GM18951 (cell line): Measurements from ENCODE around the gene GOLT1A.

Experiments used
- POLR2A ChIP-seq: IDR thresholded peaks from 4 replicates; pipeline ENCODE4 v1.6.1; 2011; ENCODE audit warnings: mild to moderate bottlenecking; ENCODE audit not compliant: insufficient read length, insufficient read depth; ENCODE audit errors: extremely low read depth
- in situ Hi-C: fragments of 300-500 bp; cut with MboI; formaldehyde crosslinking; loops from one replicate; pipeline ENCODE4 v1.12.0; 2022; ENCODE audit warnings: low sequenced_read_pairs, mixed read lengths, inconsistent platforms; ENCODE audit not compliant: unreplicated experiment

The GOLT1A gene

DNA sequence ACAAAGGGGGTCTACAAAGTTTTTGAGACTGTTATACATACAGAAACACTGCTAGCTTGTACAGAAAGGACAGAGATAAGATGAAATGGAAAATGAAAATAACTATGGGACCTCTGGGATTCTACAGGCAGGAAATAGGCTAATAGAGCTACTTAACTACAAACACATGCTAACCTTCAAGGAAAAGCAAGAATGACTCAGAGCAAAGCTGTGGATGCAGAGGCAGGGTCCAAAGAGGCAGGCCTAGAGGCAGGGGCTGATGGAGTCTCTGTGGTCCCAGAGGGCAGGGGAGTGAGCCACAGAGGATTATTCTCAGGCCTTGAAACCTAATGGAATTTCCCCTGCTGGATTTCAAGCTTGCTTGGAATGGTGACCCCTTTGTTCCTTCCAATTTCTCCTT, 18.7 kb upstream of the GOLT1A start:
- in situ Hi-C loops, result no loop called here

DNA sequence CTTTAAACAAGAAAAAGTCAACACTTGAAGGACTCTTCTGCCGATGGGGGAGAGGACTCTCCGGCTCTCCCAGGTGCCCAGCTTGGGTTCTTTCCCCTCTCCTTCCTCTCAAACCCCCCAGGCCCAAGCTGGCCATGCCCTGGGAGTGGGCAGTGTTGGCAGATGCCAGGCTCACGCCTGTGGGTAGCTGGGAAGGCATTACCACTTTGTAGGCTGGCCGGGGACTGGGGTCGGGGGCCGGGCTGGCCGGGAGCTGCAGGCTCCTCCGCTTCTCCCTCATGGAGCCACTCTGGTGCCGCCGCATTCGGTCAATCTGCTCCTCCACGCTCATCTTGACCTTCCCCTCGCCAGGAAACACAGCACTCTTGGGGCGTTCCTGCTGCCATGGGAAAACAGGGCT, 16.4 kb upstream of the GOLT1A start:
- TF ChIP-seq POLR2A, result no peak
- in situ Hi-C loops, result no loop called here

More for the DNA sequence above, 18.7 kb upstream of the GOLT1A start:
- no peak for TF ChIP-seq POLR2A

DNA sequence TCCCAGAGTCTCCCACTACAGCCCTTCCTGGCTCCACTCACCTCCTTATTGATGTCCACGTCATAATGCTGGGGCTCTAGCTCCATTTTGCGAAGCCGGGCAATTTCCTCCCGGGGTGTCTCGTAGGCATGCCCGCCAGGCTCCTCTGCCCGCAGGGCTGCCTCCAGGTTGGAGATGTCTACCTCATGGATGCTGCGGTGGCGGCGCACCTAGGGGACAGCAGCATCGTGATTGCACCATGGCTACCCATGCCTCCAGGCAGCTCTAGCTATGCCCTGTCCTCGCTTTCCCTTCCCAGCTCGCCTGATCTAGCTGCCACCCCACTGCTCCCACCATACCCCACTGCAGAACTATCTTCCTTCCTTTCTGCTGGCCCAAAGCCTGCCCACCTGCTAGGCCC, 15.1 kb upstream of the GOLT1A start:
- no peak for TF ChIP-seq POLR2A

DNA sequence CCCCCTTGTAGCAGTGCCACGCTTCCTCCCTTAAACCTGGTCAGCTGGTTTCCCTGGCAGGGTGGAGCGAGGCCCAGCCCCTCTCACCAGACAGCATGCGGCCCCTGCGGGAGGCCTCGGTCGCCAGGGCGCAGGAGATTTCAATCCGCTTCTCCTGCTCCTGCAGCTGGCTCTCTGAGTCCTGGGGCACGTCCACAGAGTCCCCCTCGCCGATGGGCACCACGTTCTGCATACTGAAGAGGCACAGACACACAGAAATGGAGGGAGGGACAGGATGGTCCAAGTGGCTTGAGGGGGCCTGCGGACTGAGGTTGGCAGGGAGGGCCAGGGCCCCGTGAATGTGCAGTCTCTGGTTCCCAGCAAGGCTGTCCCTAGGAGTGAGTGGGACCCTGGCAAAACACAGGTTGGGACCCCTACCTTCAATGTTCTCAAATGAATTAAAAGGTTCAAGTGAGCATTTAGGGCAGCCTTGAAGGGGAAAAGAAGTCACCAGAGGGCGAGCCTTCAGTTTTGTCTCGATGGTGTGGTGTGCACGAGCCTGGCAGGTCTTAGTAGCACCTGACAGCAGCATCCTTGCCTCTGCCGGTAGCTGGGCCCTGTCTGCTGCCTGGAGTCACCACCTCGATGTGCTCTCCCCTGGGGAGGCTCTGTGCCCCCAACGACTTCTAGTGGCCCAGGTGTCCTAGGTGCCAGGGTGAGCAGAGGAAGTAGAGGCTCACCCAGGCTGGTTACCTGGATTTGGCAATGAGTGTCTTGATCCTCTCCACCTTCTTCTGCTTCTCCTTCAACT, 14.4 kb upstream of the GOLT1A start:
- in situ Hi-C loops, result no loop called here
- TF ChIP-seq POLR2A, result no peak

More for the DNA sequence above, 15.1 kb upstream of the GOLT1A start:
- in situ Hi-C loops, result no loop called here

DNA sequence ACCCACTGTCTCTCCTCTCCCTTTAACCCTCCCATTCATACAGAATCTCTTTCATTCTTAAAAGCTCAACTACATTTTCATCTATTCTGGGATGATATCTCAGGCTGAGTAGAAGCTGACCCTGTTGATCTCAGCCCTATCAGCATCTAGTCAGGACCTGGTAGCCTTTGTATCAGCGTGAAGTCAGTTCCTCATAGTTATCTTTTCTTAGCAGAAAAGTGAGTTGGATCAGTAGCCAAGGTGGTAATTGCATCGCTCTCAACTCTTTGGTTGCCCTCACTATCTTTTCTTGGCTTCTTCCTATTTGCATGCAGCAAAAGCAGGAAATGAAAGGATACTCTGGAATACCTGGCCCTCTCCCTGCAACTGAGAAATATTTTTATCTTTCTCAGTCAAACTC, 13.6 kb upstream of the GOLT1A start:
- TF ChIP-seq POLR2A, result no peak
- in situ Hi-C loops, result no loop called here

DNA sequence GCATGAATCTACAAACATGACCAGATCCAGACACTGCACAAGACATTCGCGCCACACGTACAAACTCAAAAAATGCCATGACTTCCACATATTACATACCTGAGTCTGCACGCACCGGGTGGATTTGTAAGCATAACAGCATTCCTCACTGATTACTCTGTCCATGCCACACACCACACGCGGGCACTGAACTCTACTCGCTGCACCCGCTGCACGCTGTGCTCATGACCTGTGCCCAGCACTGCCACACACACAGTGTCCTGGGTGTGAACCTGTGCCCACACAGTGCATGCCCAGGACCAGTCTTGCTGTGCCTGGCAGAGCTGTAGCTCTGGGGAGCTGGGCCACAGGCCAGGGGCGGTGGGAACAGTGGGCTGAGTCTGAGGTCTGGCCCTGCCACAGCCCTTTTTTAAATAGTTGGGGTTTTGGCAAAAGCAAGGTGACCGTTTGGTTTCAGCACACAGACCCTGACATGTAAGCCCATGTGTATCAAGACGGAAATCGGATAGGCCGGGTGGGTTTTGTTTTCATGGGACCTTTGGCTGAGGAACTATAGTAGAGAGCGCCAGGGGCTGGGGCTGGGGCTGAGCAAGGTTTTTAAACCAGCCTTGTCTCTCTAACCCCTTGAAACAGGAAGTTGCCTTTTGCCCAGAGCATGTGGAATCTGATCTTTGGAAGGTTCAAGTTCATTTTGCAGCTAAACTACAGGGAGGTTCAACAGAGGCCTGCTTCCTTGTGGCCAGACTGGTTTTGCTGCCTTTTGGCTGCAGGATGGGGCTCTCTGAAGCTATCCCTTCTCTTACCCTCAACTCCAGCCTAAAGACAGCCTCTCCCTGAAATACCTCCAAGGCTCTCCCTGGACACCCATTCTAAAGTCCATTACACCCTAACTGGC, 12.3 kb upstream of the GOLT1A start:
- TF ChIP-seq POLR2A, result no peak

DNA sequence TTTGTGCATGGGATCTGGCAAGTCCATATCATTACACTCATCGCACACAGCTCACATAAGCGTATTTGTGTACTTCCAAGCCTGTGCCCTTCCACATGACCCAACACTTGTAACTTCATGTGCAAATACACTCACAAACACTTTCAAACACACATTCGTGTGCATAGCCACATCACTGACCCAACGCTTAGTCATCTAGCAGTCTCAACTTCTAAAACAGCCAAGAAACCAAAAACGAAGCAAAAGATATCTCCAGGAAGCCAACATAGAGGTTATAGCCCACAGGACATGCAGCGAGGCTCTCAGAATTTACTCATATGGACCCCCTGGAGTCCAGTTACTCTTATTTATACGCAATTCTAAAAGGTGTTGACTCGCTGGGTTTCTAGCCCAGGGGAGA, 10.9 kb upstream of the GOLT1A start:
- in situ Hi-C loops, result no loop called here

More for the DNA sequence above, 12.3 kb upstream of the GOLT1A start:
- in situ Hi-C loops, result no loop called here

DNA sequence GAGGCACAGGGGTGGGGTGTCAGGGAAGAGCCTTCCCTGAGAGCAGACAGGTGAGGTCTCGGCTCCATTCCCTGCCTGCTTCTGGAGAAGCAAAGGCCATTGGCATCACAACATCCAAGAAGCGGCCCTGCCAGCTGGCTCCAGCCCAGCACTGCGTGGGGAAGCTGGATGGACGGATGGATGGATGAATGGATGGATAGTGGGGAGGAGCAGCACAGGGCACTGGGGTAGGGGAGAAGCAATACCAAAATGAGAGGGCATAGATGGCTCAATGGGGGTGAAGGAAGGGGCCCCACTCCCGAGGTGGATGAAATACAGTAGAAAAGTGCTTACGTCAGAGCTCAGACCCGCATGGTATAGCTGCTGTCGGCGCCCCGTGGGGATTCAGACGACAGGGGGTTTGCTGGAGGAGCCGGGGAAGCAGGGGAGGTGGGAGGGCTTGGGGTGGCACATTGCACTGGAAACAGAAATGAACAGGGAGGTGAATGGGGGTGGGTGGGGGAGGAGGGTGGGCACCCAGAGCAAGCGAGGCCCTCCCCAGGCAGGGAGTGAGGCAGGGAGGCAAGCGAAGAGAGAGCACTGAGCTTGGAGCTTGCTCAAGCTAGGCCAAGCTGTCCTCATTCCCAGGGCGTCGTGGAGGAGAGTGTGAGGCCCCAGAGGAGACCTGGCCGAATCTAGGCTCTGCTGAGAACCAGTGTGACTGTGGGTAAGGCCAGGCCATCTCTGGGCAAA, 9.5 kb upstream of the GOLT1A start:
- TF ChIP-seq POLR2A, result no peak
- in situ Hi-C loops, result no loop called here

More for the DNA sequence above, 10.9 kb upstream of the GOLT1A start:
- no peak for TF ChIP-seq POLR2A

DNA sequence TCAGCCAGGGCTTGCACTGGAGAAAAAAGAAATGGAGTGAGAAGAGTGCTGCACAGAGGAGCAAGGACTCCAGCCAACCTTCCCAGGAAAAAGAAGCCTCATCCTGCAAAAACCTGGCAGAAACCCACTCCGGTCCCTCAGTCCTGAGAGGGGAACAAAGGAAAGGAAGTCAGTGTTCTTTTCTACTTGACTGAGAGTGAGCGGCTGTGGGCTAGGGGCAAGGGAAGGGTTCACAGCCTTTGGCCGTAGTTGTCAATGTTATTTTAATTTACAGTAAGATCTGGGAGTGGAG, 8.9 kb upstream of the GOLT1A start:
- TF ChIP-seq POLR2A, result no peak
- in situ Hi-C loops, result no loop called here

DNA sequence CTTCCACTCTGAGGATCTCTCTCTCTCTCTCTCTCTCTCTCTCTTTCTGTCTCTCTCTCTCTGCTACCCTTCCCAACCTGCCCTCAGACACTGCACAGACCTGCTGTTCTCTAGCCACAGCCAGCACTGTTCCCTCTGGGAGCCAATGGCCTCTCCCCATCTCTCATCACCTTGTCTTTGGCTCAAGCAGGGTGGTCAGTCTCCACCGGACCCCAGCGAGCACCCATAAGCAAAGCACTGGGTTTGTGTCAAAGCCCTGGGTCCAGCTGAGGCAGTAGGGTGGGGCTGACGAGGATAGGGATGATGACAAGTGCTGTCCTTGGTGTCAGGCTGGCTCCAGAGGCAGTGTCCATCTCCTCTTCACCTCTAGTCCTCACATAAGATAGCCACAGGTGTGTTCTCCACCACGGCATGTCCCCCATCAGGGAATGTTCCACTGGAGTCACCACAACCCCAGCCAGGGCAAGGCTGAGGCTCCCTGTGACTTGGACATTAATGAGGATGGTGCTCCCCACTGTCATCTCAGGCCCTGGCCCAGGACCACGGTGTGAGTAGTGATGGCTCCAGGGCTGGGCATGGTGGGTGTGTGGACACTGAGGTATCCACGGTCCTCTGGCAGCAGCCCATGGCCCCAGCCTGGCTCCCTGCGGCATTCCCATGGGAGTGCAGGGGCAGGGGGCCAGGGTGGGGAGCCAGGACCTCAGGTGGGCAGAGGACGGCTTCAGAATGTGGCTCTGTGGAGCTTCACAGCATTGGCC, 8.4 kb upstream of the GOLT1A start:
- in situ Hi-C loops, result no loop called here
- no peak for TF ChIP-seq POLR2A

DNA sequence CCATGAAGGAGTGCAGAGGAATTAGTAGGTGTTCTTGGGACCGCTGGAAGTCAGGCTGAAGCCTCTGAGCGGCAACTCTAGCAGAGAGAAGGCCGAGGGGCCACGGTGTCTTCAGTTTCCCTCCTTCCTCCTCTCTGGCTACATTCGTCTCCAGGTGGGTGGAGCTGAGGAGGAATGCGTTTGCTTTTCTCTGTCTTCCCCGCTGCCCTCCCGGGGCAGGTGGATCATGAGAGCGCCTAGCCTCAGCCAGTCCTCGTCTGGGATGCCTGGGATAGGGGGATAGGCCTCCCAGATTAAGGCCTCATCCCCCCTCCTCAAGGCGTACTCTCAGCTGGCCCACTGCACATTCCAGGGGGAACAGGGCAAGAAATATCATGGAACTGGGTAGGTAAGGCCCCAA, 7.5 kb upstream of the GOLT1A start:
- in situ Hi-C loops, result no loop called here
- TF ChIP-seq POLR2A, result no peak

DNA sequence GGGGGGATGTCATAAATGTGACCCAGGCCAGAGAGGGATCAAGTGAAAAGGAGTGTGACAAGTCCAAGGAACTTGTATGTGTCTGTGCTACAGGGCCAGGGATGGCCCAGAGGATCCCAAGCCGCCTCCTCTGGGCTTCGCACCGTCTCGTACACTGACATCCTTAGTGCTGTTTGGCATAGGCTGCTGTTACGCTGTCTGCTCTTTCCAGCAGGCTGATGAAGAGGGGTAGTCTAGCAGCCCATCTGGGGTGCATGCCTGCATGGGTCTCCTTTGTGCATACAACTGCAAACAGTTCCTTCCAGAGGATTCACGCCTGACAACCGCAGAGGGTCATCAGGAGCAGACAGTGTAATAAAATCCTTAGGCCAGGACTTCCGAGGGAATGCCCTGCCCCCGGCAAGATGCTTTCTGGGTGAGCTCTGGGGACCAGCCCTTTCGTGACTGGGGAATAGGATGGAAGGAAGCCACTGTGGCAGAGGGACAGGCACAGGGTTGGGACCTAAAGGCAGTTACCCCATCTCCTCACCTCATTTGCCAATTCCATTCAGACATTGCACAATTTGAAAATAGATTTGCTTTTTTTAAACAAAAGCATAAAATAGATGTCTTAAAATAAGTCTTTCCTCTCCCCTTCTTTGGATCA, 6.3 kb upstream of the GOLT1A start:
- in situ Hi-C loops, result no loop called here
- TF ChIP-seq POLR2A, result no peak

DNA sequence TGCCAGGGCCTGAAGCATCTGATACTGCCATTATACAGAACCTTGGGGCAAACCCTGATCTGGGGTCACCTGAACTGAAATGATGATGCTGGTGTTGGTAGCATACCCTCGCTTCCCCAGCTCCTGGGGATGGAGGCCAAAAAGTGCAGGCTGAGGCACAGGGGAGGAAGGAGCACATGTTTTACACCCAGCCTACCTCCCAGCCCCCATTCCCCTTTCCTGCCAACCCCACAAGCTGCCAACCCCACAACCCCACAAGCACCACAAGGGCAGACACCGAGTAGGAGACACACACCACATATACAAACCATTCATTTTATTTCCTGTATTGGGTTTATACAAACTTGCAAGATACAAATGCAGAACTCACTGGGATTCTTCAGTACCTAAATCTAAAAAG, 4.8 kb upstream of the GOLT1A start:
- no peak for TF ChIP-seq POLR2A
- in situ Hi-C loops, result no loop called here

DNA sequence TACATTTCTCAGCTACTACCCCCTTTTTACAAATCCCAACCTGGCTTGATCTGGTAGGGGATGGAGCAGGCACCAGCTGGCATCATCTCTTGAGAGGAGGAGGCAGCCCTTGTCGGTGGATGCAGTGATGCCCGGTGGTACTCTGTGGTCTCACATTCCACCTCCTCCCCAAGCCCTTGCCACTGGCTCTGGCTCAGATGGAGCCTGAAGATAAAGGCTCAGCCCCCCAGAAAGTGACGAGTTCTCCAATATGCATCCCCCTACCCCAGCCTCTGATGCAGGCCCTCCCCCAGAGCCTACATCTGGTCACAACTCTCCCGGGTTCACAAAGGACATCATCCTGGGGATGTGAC, 3.8 kb upstream of the GOLT1A start:
- TF ChIP-seq POLR2A, result no peak
- in situ Hi-C loops, result no loop called here
